H1 (cell line): ENCODE measurements around the gene CYP27B1. TPM values are rescaled to one million over a fixed set of nuclear protein-coding genes. Genes with fewer than 3 reads are reported as not detected.
A peak's percentile ranks its signal among the peaks of the same experiment; 100 is the strongest.

ENCODE experiments used
- BACH1 ChIP-seq: IDR thresholded peaks from 2 replicates; pipeline ENCODE4 v1.6.1; 2012; ENCODE audit warnings: low read length, improper control_type of control experiment
- BCL11A ChIP-seq, 2 experiments: IDR thresholded peaks; one replicate each; pipeline ENCODE4 v1.6.1; 2011; ENCODE audit warnings: low read depth in 2 of 2, low read length in 2 of 2, mild to moderate bottlenecking in 2 of 2
- BRCA1 ChIP-seq: IDR thresholded peaks from 2 replicates; pipeline ENCODE4 v1.6.1; 2012; ENCODE audit warnings: low read depth, low read length, improper control_type of control experiment
- CEBPB ChIP-seq: IDR thresholded peaks from 2 replicates; pipeline ENCODE4 v1.6.1; 2012; ENCODE audit warnings: low read depth, low read length
- CHD1 ChIP-seq: IDR thresholded peaks from 2 replicates; pipeline ENCODE4 v1.6.1; 2012; ENCODE audit warnings: low read depth, low read length, improper control_type of control experiment
- HDAC6 ChIP-seq: IDR thresholded peaks from one replicate; pipeline ENCODE4 v1.7.1; 2012; ENCODE audit warnings: low read depth, mild to moderate bottlenecking, inconsistent platforms, low read length, moderate library complexity
- JUND ChIP-seq: IDR thresholded peaks from 2 replicates; pipeline ENCODE4 v1.6.1; 2011; ENCODE audit warnings: mild to moderate bottlenecking, improper control_type of control experiment, low read length
- KDM1A ChIP-seq: fragments of 200-600, 300-600 bp; sonication (generic); IDR thresholded peaks from 2 replicates; pipeline ENCODE4 v1.7.1; 2016; ENCODE audit warnings: mild to moderate bottlenecking, low read length, borderline replicate concordance
- KDM5A ChIP-seq: fragments of 200-600 bp; IDR thresholded peaks from 2 replicates; pipeline ENCODE4 v1.7.1; 2012; ENCODE audit warnings: mild to moderate bottlenecking, low read length, inconsistent platforms, mixed read lengths
- MAFK ChIP-seq: IDR thresholded peaks from 2 replicates; pipeline ENCODE4 v1.6.1; 2012; ENCODE audit warnings: low read depth, mild to moderate bottlenecking, improper control_type of control experiment, low read length
- MAX ChIP-seq: IDR thresholded peaks from 2 replicates; pipeline ENCODE4 v1.6.1; 2012; ENCODE audit warnings: inconsistent platforms
- NANOG ChIP-seq: IDR thresholded peaks from 2 replicates; pipeline ENCODE4 v1.6.1; 2011; ENCODE audit warnings: low read length, low read depth, mild to moderate bottlenecking, inconsistent platforms; ENCODE audit not compliant: insufficient read depth, poor library complexity, severe bottlenecking
- POU5F1 ChIP-seq: IDR thresholded peaks from 2 replicates; pipeline ENCODE4 v1.6.1; 2011; ENCODE audit warnings: low read depth, mild to moderate bottlenecking, low read length, moderate library complexity
- RAD21 ChIP-seq, 2 experiments: IDR thresholded peaks in 1 of 2; conservative IDR thresholded peaks in 1 of 2; 2 replicates each; pipeline ENCODE4 v1.6.1; 2011; ENCODE audit warnings: low read depth in 2 of 2, low read length in 2 of 2, improper control_type of control experiment in 1 of 2, inconsistent platforms in 1 of 2, mild to moderate bottlenecking in 1 of 2, moderate library complexity in 1 of 2
- RFX5 ChIP-seq: IDR thresholded peaks from 2 replicates; pipeline ENCODE4 v1.6.1; 2011; ENCODE audit warnings: low read depth, low read length, improper control_type of control experiment, borderline replicate concordance
- SAP30 ChIP-seq: fragments of 300-600 bp; sonication (generic); IDR thresholded peaks from 2 replicates; pipeline ENCODE4 v1.7.1; 2012; ENCODE audit warnings: low read length, moderate library complexity, mild to moderate bottlenecking, inconsistent platforms; ENCODE audit not compliant: insufficient read depth, insufficient replicate concordance
- SIN3A ChIP-seq, 2 experiments: IDR thresholded peaks in 1 of 2; conservative IDR thresholded peaks in 1 of 2; 2 replicates each; pipeline ENCODE4 v1.6.1; 2011 to 2012; ENCODE audit warnings: low read length in 2 of 2, improper control_type of control experiment in 1 of 2, low read depth in 1 of 2, mild to moderate bottlenecking in 1 of 2
- SP1 ChIP-seq: IDR thresholded peaks from 2 replicates; pipeline ENCODE4 v1.6.1; 2011; ENCODE audit warnings: low read depth, low read length
- SP4 ChIP-seq: IDR thresholded peaks from 2 replicates; pipeline ENCODE4 v1.6.1; 2012; ENCODE audit warnings: low read length, inconsistent platforms
- TAF7 ChIP-seq: optimal IDR thresholded peaks from 2 replicates; pipeline ENCODE3; 2011; ENCODE audit warnings: low read depth, mild to moderate bottlenecking, inconsistent platforms, low read length, moderate library complexity, borderline replicate concordance
- USF2 ChIP-seq: IDR thresholded peaks from 2 replicates; pipeline ENCODE4 v1.6.1; 2011; ENCODE audit warnings: low read length, improper control_type of control experiment
- ZNF274 ChIP-seq: IDR thresholded peaks from 2 replicates; pipeline ENCODE4 v1.7.0; 2012; ENCODE audit warnings: low read length, borderline replicate concordance; ENCODE audit errors: extremely low read depth
- polyA plus RNA-seq, 7 experiments: library from polyadenylated mRNA; depleted of rRNA in 3 of 7; stranded (reverse) in 5 of 7; unstranded in 2 of 7; fragments of >200 nt in 5 of 7; fragments of 200-250 nt in 2 of 7; gene quantifications; 1 replicate in 5 of 7; 2 replicates in 1 of 7; 4 replicates in 1 of 7; pipeline versions ENCODE4 v1.2.1 to v1.2.3, GENCODE V29; 2011 to 2013; ENCODE audit warnings: missing spikeins in 2 of 7, mixed read lengths in 2 of 7
- total RNA-seq: library from RNA; stranded (reverse); fragmentation: NEBNext Ultra II Directional; extraction: Animal tissue kit (Norgen Biotek cat#: 25700); gene quantifications from 2 replicates; pipeline ENCODE4 v1.2.1, GENCODE V29; 2021

The CYP27B1 gene
- total and polyA plus RNA-seq, 2 of the 8 experiments (the other 6 are each of a cell fraction or from before 2014, with no cell fraction given), result 2.9 to 3.3 TPM

- TF ChIP-seq POU5F1 (no peak), CEBPB (peak; percentile 94), KDM1A (no peak), BRCA1 (no peak), KDM5A (peak; percentile 85), SP4 (no peak), CHD1 (no peak), ZNF274 (no peak), SP1 (peak; percentile 53; the same call in 1 of the 2 replicates), HDAC6 (no peak), JUND (peak; percentile 70; the same call in 1 of the 2 replicates), MAX (peak; percentile 67), SIN3A (conservative IDR thresholded peaks at IDR 0.05 in 1 of 2, IDR thresholded peaks at IDR 0.05 in 1 of 2; ENCODE audit: low read depth in 1 of 2, low read length in 2 of 2) (peak in 1 of 2 experiments; percentile 92; a peak in 2 of 4 replicates), MAFK (no peak), RAD21 (IDR thresholded peaks at IDR 0.05 in 1 of 2, conservative IDR thresholded peaks at IDR 0.05 in 1 of 2; ENCODE audit: low read depth in 2 of 2, low read length in 2 of 2) (peak in 1 of 2 experiments; percentile 40; a peak in 1 of 4 replicates), TAF7 (peak; percentile 72), BACH1 (no peak), NANOG (no peak), RFX5 (no peak), BCL11A (IDR thresholded peaks at IDR 0.05; ENCODE audit: low read depth in 2 of 2, low read length in 2 of 2) (no peak), SAP30 (peak; percentile 80), USF2 (no peak)
Observed at GRCh38 chr12:57782608-57783465, 16.0 kb upstream of the CYP27B1 start, which contains the start of gene TSFM (continued).
